Left ventricle myocardium inferior (tissue), 1 donor: ENCODE measurements around the gene CRADD. TPM values are rescaled to one million over a fixed set of nuclear protein-coding genes. Genes with fewer than 3 reads are reported as not detected.

Experiments used
- DNase-seq: peaks from one replicate; pipeline ENCODE4 v3.0.0-alpha.2; 2020
- H3K27ac ChIP-seq: fragments of 200-600 bp; replicated peaks from 2 replicates; pipeline ENCODE4 v1.8.0; 2021
- H3K27me3 ChIP-seq: fragments of 200-600 bp; 2 replicates; pipeline ENCODE4 v1.8.0; 2021; ENCODE audit warnings: low read depth
- H3K36me3 ChIP-seq: fragments of 200-600 bp; 2 replicates; pipeline ENCODE4 v1.8.0; 2021
- H3K4me1 ChIP-seq: fragments of 200-600 bp; 2 replicates; pipeline ENCODE4 v1.8.0; 2021
- H3K4me3 ChIP-seq: fragments of 200-600 bp; 2 replicates; pipeline ENCODE4 v1.8.0; 2021; ENCODE audit warnings: mild to moderate bottlenecking, moderate library complexity
- H3K9me3 ChIP-seq: fragments of 200-600 bp; replicated peaks from 2 replicates; pipeline ENCODE4 v1.8.0; 2021
- CTCF ChIP-seq: fragments of 200-600 bp; IDR thresholded peaks from 2 replicates; pipeline ENCODE4 v1.8.0; 2021; ENCODE audit warnings: antibody characterized with exemption, mild to moderate bottlenecking, borderline replicate concordance
- intact Hi-C: fragments of 100-400 bp; cut with micrococcal nuclease; formaldehyde crosslinking; loops from one replicate; pipeline ENCODE4 v1.11.0; 2022
- total RNA-seq: library from RNA; stranded (reverse); fragmentation: NEBNext Ultra II Directional; extraction: Animal tissue kit (Norgen Biotek cat#: 25700); gene quantifications from one replicate; pipeline ENCODE4 v1.2.1, GENCODE V29; 2021
- donor health status: DM: no; HTN: yes; CAD: no; lungs with severe emphysema.

CRADD gene
- total RNA-seq, 1 donor from 2014 or later, result 46.4 TPM

DNA sequence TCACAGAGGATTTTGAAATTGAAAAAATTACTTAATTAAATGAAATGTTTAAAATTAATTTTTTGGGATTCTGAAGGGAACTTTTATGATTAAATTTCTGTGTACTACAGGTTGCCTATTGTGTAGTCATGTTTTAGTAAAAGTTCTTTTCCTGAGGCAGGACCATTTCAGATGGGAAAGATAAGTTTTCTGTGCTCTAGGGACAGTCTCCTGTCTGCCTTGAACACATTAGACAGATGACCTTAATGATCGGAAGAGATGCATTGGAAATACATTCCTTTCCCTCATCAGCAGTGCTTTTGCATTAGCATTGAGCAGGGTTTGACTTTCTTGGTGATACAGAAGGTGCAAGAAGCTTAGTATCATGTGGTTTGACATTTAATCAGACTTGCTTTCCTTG lies 28.1 kb downstream of the CRADD start:
- Histone ChIP-seq H3K36me3 (peaks cover 9% of the 10 kb centered on the region), H3K4me1 (peaks cover 75% of the 10 kb centered on the region), H3K27me3 (no peaks in the 10 kb centered on the region), H3K9me3 (peaks cover 24% of the 10 kb centered on the region), H3K27ac (peak overlapping the region; percentile 49), H3K4me3 (no peak overlapping the region)
- intact Hi-C loops, result no loop called here
- TF ChIP-seq CTCF, result no peak
- DNase-seq, result no peak

GRCh38 chr12:93706387-93706786 lies 29.2 kb downstream of the CRADD start:
- Histone ChIP-seq H3K36me3 (peaks cover 9% of the 10 kb centered on the region), H3K27ac (peak overlapping the region; percentile 17), H3K9me3 (peaks cover 29% of the 10 kb centered on the region), H3K4me3 (no peak overlapping the region), H3K27me3 (no peaks in the 10 kb centered on the region), H3K4me1 (peaks cover 67% of the 10 kb centered on the region)
- TF ChIP-seq CTCF, result no peak
- intact Hi-C loops, result no loop called here
- DNase-seq, result no peak

DNA sequence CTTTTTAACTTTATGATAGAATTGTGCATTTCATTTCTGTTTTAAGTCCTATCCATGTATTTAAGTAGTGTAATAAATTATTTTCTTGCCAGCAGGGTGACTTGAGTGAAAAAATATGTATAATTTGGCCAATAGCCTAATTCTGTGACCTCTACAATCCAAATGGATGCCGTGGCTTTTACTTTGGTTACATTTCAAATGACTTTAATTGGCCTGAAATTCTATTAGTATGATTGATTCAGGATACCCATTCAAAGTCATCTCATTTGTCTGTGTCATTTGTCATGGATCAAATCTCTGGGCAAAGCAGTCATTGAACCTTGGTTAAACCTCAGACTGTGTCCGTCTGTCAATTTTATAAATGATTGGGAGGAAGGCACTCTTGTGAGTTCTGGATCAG lies 29.6 kb downstream of the CRADD start:
- DNase-seq, result no peak
- peaks cover 67% of the 10 kb centered on the region for H3K4me1 ChIP-seq
- no peak overlapping the region for H3K4me3 ChIP-seq
- intact Hi-C loops, result no loop called here
- TF ChIP-seq CTCF, result no peak
- no peaks in the 10 kb centered on the region for H3K27me3 ChIP-seq
- H3K36me3 ChIP-seq, result peaks cover 9% of the 10 kb centered on the region
- peaks cover 29% of the 10 kb centered on the region for H3K9me3 ChIP-seq
- peak overlapping the region; percentile 17 for H3K27ac ChIP-seq

GRCh38 chr12:93707836-93708235 lies 30.7 kb downstream of the CRADD start:
- Histone ChIP-seq H3K4me3 (no peak overlapping the region), H3K36me3 (peaks cover 9% of the 10 kb centered on the region), H3K27ac (no peak overlapping the region), H3K4me1 (peaks cover 67% of the 10 kb centered on the region), H3K9me3 (peaks cover 29% of the 10 kb centered on the region), H3K27me3 (no peaks in the 10 kb centered on the region)
- intact Hi-C loops, result no loop called here
- DNase-seq, result no peak
- no peak for TF ChIP-seq CTCF

DNA sequence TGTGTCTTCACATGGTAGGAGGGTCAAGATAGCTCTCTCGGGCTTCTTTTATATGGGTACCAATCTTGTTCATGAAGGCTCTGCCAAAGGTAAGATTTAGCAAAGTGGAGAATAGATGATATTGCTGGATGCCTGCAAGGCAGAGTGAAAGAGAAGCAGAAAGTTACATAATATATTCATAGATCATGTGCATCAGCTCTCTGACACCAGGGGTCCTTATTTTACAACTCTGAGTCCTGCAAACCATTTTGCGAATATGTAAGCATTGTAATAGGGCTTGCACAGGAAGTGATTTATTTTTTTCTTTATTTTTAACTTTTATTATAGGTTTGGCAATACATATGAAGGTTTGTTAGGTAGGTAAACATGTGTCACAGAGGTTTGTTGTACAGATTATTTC lies 31.8 kb downstream of the CRADD start:
- Histone ChIP-seq H3K36me3 (peaks cover 9% of the 10 kb centered on the region), H3K4me3 (no peak overlapping the region), H3K27me3 (no peaks in the 10 kb centered on the region), H3K27ac (no peak overlapping the region), H3K9me3 (peaks cover 29% of the 10 kb centered on the region), H3K4me1 (peaks cover 67% of the 10 kb centered on the region)
- TF ChIP-seq CTCF, result no peak
- intact Hi-C loops, result no loop called here
- DNase-seq, result no peak

DNA sequence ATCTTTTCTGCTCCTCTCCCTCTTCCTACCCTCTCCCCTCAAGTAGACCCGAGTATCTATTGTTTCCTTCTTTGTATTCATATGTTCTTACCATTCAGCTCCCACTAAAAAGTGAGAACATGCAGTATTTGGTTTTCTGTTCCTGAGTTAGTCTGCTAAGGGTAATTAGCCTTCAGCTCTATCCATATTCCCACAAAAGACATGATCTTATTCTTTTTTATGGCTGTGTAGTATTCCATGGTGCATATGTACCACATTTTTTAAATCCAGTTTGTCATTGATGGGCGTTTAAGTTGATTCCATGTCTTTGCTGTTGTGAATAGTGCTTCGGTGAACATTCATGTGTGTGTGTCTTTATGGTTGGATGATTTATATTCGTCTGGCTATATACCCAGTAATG lies 32.2 kb downstream of the CRADD start:
- H3K27me3 ChIP-seq, result no peaks in the 10 kb centered on the region
- H3K9me3 ChIP-seq, result peaks cover 29% of the 10 kb centered on the region
- DNase-seq, result no peak
- H3K36me3 ChIP-seq, result peaks cover 9% of the 10 kb centered on the region
- no peak overlapping the region for H3K27ac ChIP-seq
- no peak overlapping the region for H3K4me3 ChIP-seq
- peaks cover 67% of the 10 kb centered on the region for H3K4me1 ChIP-seq
- TF ChIP-seq CTCF, result no peak
- intact Hi-C loops, result no loop called here
